GM12878 (cell line): ENCODE measurements around the gene FAR2. TPM values are rescaled to one million over a fixed set of nuclear protein-coding genes. Genes with fewer than 3 reads are reported as not detected.

Experiments used
- ATAC-seq: fragments of 200-7000 bp; cut with Tn5 transposase; 3 replicates; pipeline ENCODE4 v1.9.1; 2020; ENCODE audit warnings: mild to moderate bottlenecking, moderate library complexity
- BruUV-seq: library from RNA; stranded (reverse); fragments of 400-500 nt; replicated peaks from 2 replicates; lab custom pipeline; 2021; lab: Mats Ljungman, UMichigan
- CTCF ChIA-PET: fragments of 300-600 bp; sonication (Branson Sonifier 250); formaldehyde crosslinking; extraction: SDS; loops from one replicate; lab custom pipeline; 2021; ENCODE audit warnings: inconsistent platforms; lab: Yijun Ruan, JAX
- POLR2A ChIA-PET: fragments of 350-600 bp; formaldehyde crosslinking; extraction: SDS; loops from one replicate; lab custom pipeline; 2021; ENCODE audit warnings: inconsistent platforms; lab: Charles Lee
- RAD21 ChIA-PET: fragments of 300-600 bp; sonication (Branson Sonifier 250); formaldehyde crosslinking; loops from one replicate; lab custom pipeline; 2023; ENCODE audit warnings: antibody characterized with exemption; ENCODE audit not compliant: unreplicated experiment; lab: Charles Lee
- SMC1A ChIA-PET: fragments of 300-600 bp; sonication (Branson Sonifier 250); formaldehyde crosslinking; loops from one replicate; lab custom pipeline; 2023; ENCODE audit not compliant: unreplicated experiment, uncharacterized antibody; lab: Charles Lee
- DNase-seq: peaks from one replicate; pipeline ENCODE4 v3.0.0-alpha.2; 2011; ENCODE audit warnings: low read depth, low spot score
- FAIRE-seq: peaks from 3 replicates; lab custom pipeline; 2011; peaks lifted over from hg19 to GRCh38; lab: Jason Lieb, UNC
- H2AFZ ChIP-seq: 2 replicates; pipeline ENCODE4 v1.6.0; 2011; ENCODE audit warnings: low read depth, low read length, control low read depth; ENCODE audit not compliant: control insufficient read depth
- H3K27ac ChIP-seq: 2 replicates; pipeline ENCODE4 v1.5.1; 2011; ENCODE audit warnings: control low read depth; ENCODE audit not compliant: control insufficient read depth, insufficient read depth
- H3K27me3 ChIP-seq, 2 experiments: replicated peaks in 1 of 2; 2 replicates each; pipeline versions ENCODE4 v1.6.0 to v1.6.1; 2011; ENCODE audit warnings: low read length in 1 of 2; ENCODE audit not compliant: control insufficient read depth in 2 of 2, insufficient read depth in 2 of 2
- H3K36me3 ChIP-seq, 2 experiments: 2 replicates each; pipeline ENCODE4 v1.5.1; 2011; ENCODE audit warnings: low read length in 1 of 2; ENCODE audit not compliant: control insufficient read depth in 2 of 2, insufficient read depth in 2 of 2
- H3K4me1 ChIP-seq: 2 replicates; pipeline ENCODE4 v1.6.1; 2011; ENCODE audit warnings: mild to moderate bottlenecking, low read length, moderate library complexity, mixed read lengths; ENCODE audit not compliant: control insufficient read depth, insufficient read depth
- H3K4me2 ChIP-seq: 2 replicates; pipeline ENCODE4 v1.6.0; 2011; ENCODE audit warnings: control low read depth; ENCODE audit not compliant: control insufficient read depth, insufficient read depth
- H3K4me3 ChIP-seq: fragments of 200-600 bp; sonication (generic); 2 replicates; pipeline ENCODE4 v1.5.1; 2016
- H3K79me2 ChIP-seq: 2 replicates; pipeline ENCODE4 v1.6.0; 2011; ENCODE audit warnings: low read length; ENCODE audit not compliant: control insufficient read depth, insufficient read depth
- H3K9ac ChIP-seq: 2 replicates; pipeline ENCODE4 v1.8.0; 2011; ENCODE audit warnings: low read length, control low read depth, mixed read lengths; ENCODE audit not compliant: control insufficient read depth, insufficient read depth
- H3K9me3 ChIP-seq: replicated peaks from 3 replicates; pipeline ENCODE4 v1.5.1; 2011; ENCODE audit warnings: mild to moderate bottlenecking, low read length; ENCODE audit not compliant: control insufficient read depth, insufficient read depth
- H4K20me1 ChIP-seq: 2 replicates; pipeline ENCODE4 v1.6.0; 2011; ENCODE audit not compliant: control insufficient read depth, insufficient read depth
- CTCF ChIP-seq, 3 experiments: IDR thresholded peaks in 2 of 3; conservative IDR thresholded peaks in 1 of 3; 2 replicates each; pipeline ENCODE4 v1.5.1; 2011; ENCODE audit warnings: low read depth in 3 of 3, low read length in 3 of 3, mild to moderate bottlenecking in 3 of 3, control low read depth in 2 of 3, moderate library complexity in 2 of 3, inconsistent platforms in 1 of 3, mixed read lengths in 1 of 3; ENCODE audit not compliant: control insufficient read depth in 2 of 3, insufficient read depth in 1 of 3; ENCODE audit errors: extremely low read depth in 1 of 3
- NR2F1 ChIP-seq: fragments of 450-650 bp; conservative IDR thresholded peaks from 2 replicates; pipeline ENCODE4 v1.6.1; 2017; ENCODE audit warnings: mild to moderate bottlenecking
- PAX8 ChIP-seq: fragments of 450-650 bp; IDR thresholded peaks from 2 replicates; pipeline ENCODE4 v1.6.1; 2017; ENCODE audit warnings: mild to moderate bottlenecking, moderate library complexity
- POLR2AphosphoS5 ChIP-seq: IDR thresholded peaks from 2 replicates; pipeline ENCODE4 v1.6.1; 2011; ENCODE audit warnings: mild to moderate bottlenecking, low read length, inconsistent platforms
- ZNF384 ChIP-seq: IDR thresholded peaks from 2 replicates; pipeline ENCODE4 v1.6.1; 2012; ENCODE audit warnings: low read depth, mild to moderate bottlenecking, low read length, improper control_type of control experiment, borderline replicate concordance
- WGBS: methylation state at CpG from one replicate; pipeline ENCODE4 v1.1.6; 2016; ENCODE audit warnings: low lambda C conversion rate; ENCODE audit not compliant: insufficient replicate concordance, insufficient coverage; ENCODE audit errors: missing lambda C conversion rate; 5-methylcytosine and 5-hydroxymethylcytosine counted together
- in situ Hi-C: fragments of 300-500 bp; cut with MboI; formaldehyde crosslinking; loops from 9 replicates; pipeline ENCODE4 v1.14.3; 2018; ENCODE audit warnings: mixed read lengths
- intact Hi-C: fragments of 100-400 bp; cut with micrococcal nuclease; formaldehyde crosslinking; loops from one replicate; pipeline ENCODE4 v1.14.2; 2022; ENCODE audit not compliant: unreplicated experiment
- polyA plus RNA-seq, 11 experiments: library from polyadenylated mRNA; depleted of rRNA in 4 of 11; unstranded in 6 of 11; stranded (reverse) in 5 of 11; fragments of >200 nt; fragmentation: Nextera tagmentation in 4 of 11; fragmentation: Illumina TruSeq in 1 of 11; extraction: Ambion mirVana in 4 of 11; extraction: Trizol in 1 of 11; gene quantifications; 1 replicate in 1 of 11; 2 replicates in 10 of 11; pipeline versions ENCODE4 v1.2.1 to v1.2.3, GENCODE V29; 2011 to 2016; ENCODE audit warnings: inconsistent platforms in 2 of 11, missing spikeins in 2 of 11, low read depth in 1 of 11
- total RNA-seq, 4 experiments: library from RNA; depleted of rRNA in 3 of 4; stranded (reverse); fragments of >200 nt in 3 of 4; fragmentation: Illumina TruSeq in 1 of 4; extraction: Trizol in 1 of 4; gene quantifications; 2 replicates each; pipeline versions ENCODE4 v1.2.1 to v1.2.3, GENCODE V29; 2013 to 2021
- TF ChIP-seq, protein P1 (sequence below): fragments of 450-650 bp; IDR thresholded peaks from 2 replicates; pipeline ENCODE4 v1.6.1; 2018; ENCODE audit warnings: mild to moderate bottlenecking, low read depth, moderate library complexity; ENCODE audit not compliant: partially characterized antibody

The FAR2 gene
- total and polyA plus RNA-seq, 10 of the 15 experiments (the other 5 are each of a cell fraction or from before 2014, with no cell fraction given), result 0.50 to 1.1 (median 0.65) TPM

- Histone ChIP-seq H3K27ac (no peak overlapping the region), H3K9ac (no peak overlapping the region), H3K4me3 (no peak overlapping the region), H2AFZ (no peak overlapping the region), H3K27me3 (no peaks in the 10 kb centered on the region), H3K36me3 (no peaks in the 10 kb centered on the region), H3K79me2 (no peaks in the 10 kb centered on the region), H3K9me3 (no peaks in the 10 kb centered on the region), H3K4me2 (no peak overlapping the region), H4K20me1 (no peaks in the 10 kb centered on the region), H3K4me1 (no peaks in the 10 kb centered on the region)
- RAD21 ChIA-PET, result interaction anchor here (5.4 kb wide), 1 partner anchor 227 kb away, joined by 71 read pairs; no protein-coding TSS in a partner anchor
- no peak for FAIRE-seq
- SMC1A ChIA-PET, result interaction anchor here (0.8 to 1.5 kb wide), 7 partner anchors 14 to 280 kb away, joined by 3 to 4 read pairs (median 4); no protein-coding TSS in a partner anchor
- intact Hi-C loops (no loop called here), in situ Hi-C loops (loop anchor here (5.0 kb wide), 1 partner anchor 237 kb away; no protein-coding TSS in a partner anchor)
- POLR2A ChIA-PET, result interaction anchor here (0.6 kb wide), 1 partner anchor 371 kb away, joined by 4 read pairs; no protein-coding TSS in a partner anchor
- TF ChIP-seq, protein P1, sequence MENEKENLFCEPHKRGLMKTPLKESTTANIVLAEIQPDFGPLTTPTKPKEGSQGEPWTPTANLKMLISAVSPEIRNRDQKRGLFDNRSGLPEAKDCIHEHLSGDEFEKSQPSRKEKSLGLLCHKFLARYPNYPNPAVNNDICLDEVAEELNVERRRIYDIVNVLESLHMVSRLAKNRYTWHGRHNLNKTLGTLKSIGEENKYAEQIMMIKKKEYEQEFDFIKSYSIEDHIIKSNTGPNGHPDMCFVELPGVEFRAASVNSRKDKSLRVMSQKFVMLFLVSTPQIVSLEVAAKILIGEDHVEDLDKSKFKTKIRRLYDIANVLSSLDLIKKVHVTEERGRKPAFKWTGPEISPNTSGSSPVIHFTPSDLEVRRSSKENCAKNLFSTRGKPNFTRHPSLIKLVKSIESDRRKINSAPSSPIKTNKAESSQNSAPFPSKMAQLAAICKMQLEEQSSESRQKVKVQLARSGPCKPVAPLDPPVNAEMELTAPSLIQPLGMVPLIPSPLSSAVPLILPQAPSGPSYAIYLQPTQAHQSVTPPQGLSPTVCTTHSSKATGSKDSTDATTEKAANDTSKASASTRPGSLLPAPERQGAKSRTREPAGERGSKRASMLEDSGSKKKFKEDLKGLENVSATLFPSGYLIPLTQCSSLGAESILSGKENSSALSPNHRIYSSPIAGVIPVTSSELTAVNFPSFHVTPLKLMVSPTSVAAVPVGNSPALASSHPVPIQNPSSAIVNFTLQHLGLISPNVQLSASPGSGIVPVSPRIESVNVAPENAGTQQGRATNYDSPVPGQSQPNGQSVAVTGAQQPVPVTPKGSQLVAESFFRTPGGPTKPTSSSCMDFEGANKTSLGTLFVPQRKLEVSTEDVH, result no peak
- TF ChIP-seq POLR2AphosphoS5, result no peak
- no peak for TF ChIP-seq CTCF (IDR thresholded peaks at IDR 0.05 in 2 of 3, conservative IDR thresholded peaks at IDR 0.05 in 1 of 3; ENCODE audit: control insufficient read depth in 2 of 3, extremely low read depth in 1 of 3, insufficient read depth in 1 of 3, low read depth in 3 of 3, low read length in 3 of 3)
- TF ChIP-seq ZNF384, result no peak
- no peak for TF ChIP-seq NR2F1
- TF ChIP-seq PAX8, result no peak
- BruUV-seq, result no TSS peak
- WGBS, result 100% methylated on average over 2 of the region's 2 CpGs
- no peak for DNase-seq
- CTCF ChIA-PET, result interaction anchor here (0.5 to 5.6 kb wide), 5 partner anchors 15 to 241 kb away, joined by 3 to 129 read pairs (median 3); no protein-coding TSS in a partner anchor
- no peak for ATAC-seq
Observed at GRCh38 chr12:29314416-29314815, 165.3 kb downstream of the FAR2 start.
